GM23248 (cell line): ENCODE results near the gene SLC24A4. TPM values are rescaled to one million over a fixed set of nuclear protein-coding genes. Genes with fewer than 3 reads are reported as not detected.

Experiments used
- DNase-seq: peaks from one replicate; pipeline ENCODE4 v3.0.0-alpha.2; 2015
- H2AFZ ChIP-seq: fragments of 200-600 bp; sonication (generic); 2 replicates; pipeline ENCODE4 v1.6.1; 2016; ENCODE audit warnings: antibody characterized with exemption
- H3F3A ChIP-seq: fragments of 200-600 bp; sonication (generic); 2 replicates; pipeline ENCODE4 v1.6.1; 2016; ENCODE audit warnings: mild to moderate bottlenecking, antibody characterized with exemption, mixed run types; ENCODE audit not compliant: insufficient read depth
- H3K27ac ChIP-seq: fragments of 200-600 bp; sonication (generic); 2 replicates; pipeline ENCODE4 v1.5.1; 2016; ENCODE audit warnings: mild to moderate bottlenecking
- H3K27me3 ChIP-seq: fragments of 200-600 bp; sonication (generic); replicated peaks from 2 replicates; pipeline ENCODE4 v1.6.1; 2016; ENCODE audit warnings: mild to moderate bottlenecking; ENCODE audit not compliant: insufficient read depth
- H3K36me3 ChIP-seq: fragments of 200-600 bp; sonication (generic); 2 replicates; pipeline ENCODE4 v1.6.1; 2016; ENCODE audit warnings: low read depth, mild to moderate bottlenecking
- H3K4me1 ChIP-seq: fragments of 200-600 bp; sonication (generic); 2 replicates; pipeline ENCODE4 v1.6.1; 2016; ENCODE audit warnings: mild to moderate bottlenecking; ENCODE audit not compliant: insufficient read depth
- H3K4me2 ChIP-seq: fragments of 200-600 bp; sonication (generic); one replicate; pipeline ENCODE4 v1.6.1; 2016; ENCODE audit warnings: mild to moderate bottlenecking; ENCODE audit not compliant: unreplicated experiment
- H3K4me3 ChIP-seq: fragments of 200-600 bp; sonication (generic); 2 replicates; pipeline ENCODE4 v1.5.1; 2016; ENCODE audit warnings: mild to moderate bottlenecking
- H3K79me2 ChIP-seq: fragments of 200-600 bp; sonication (generic); 2 replicates; pipeline ENCODE4 v1.6.1; 2016; ENCODE audit warnings: mild to moderate bottlenecking; ENCODE audit not compliant: insufficient read depth
- H3K9ac ChIP-seq: fragments of 200-600 bp; sonication (generic); 2 replicates; pipeline ENCODE4 v1.6.1; 2016; ENCODE audit warnings: mild to moderate bottlenecking
- H3K9me2 ChIP-seq: fragments of 200-600 bp; sonication (generic); 2 replicates; pipeline ENCODE4 v1.6.1; 2016; ENCODE audit warnings: mixed run types, mild to moderate bottlenecking, moderate library complexity; ENCODE audit not compliant: insufficient read depth
- H3K9me3 ChIP-seq: fragments of 200-600 bp; sonication (generic); one replicate; pipeline ENCODE4 v1.6.1; 2017; ENCODE audit warnings: low read depth
- H4K20me1 ChIP-seq: fragments of 200-600 bp; sonication (generic); 2 replicates; pipeline ENCODE4 v1.6.0; 2016; ENCODE audit not compliant: insufficient read depth
- EZH2 ChIP-seq: fragments of 200-600 bp; sonication (generic); IDR thresholded peaks from 2 replicates; pipeline ENCODE4 v1.6.1; 2018; ENCODE audit warnings: antibody characterized with exemption, mild to moderate bottlenecking; ENCODE audit not compliant: insufficient read depth, poor library complexity, severe bottlenecking
- EZH2phosphoT487 ChIP-seq: fragments of 200-600 bp; sonication (generic); IDR thresholded peaks from 2 replicates; pipeline ENCODE4 v1.6.1; 2018; ENCODE audit warnings: antibody characterized with exemption, moderate library complexity, mild to moderate bottlenecking, low read depth; ENCODE audit not compliant: insufficient read depth
- WGBS, 2 experiments: methylation state at CpG; one replicate each; pipeline ENCODE4 v1.1.6; 2015 to 2017; ENCODE audit warnings: low lambda C conversion rate in 2 of 2, low coverage in 1 of 2; ENCODE audit errors: missing lambda C conversion rate in 2 of 2; 5-methylcytosine and 5-hydroxymethylcytosine counted together
- in situ Hi-C: fragments of 300-500 bp; cut with MboI; formaldehyde crosslinking; loops from 2 replicates; pipeline ENCODE4 v1.15.0; 2020
- polyA plus RNA-seq: library from polyadenylated mRNA; unstranded; fragments of >200 nt; fragmentation: Nextera tagmentation; extraction: Ambion mirVana; gene quantifications from 2 replicates; pipeline ENCODE4 v1.2.1, GENCODE V29; 2016
- total RNA-seq: library from RNA; depleted of rRNA; stranded (reverse); fragments of >200 nt; shearing (Covaris generic); gene quantifications from 2 replicates; pipeline ENCODE4 v1.2.3, GENCODE V29; 2014

The SLC24A4 gene
- total and polyA plus RNA-seq, 2 experiments from 2014 or later: not detected

DNA sequence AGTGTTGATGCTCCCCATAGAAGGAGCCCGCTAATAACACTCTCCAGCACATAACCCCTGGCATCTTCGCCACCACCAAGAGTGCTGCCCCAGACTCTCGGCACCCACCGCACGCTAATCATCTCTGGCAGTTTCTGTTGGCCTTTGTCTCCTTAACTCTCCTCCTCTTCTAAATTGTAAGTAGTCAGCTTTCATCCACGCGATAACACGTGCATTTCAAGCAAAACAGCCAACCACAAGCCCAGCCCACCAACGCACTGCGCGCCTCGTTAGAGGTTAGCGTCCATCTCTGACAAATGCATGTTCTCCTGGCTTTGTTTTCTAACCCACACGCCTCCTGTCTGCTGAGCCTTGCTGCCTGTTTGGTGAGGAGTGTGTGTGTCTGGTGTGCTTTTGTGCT, 129.5 kb downstream of the SLC24A4 start:
- no peaks in the 10 kb centered on the region for H3K9me2 ChIP-seq

DNA sequence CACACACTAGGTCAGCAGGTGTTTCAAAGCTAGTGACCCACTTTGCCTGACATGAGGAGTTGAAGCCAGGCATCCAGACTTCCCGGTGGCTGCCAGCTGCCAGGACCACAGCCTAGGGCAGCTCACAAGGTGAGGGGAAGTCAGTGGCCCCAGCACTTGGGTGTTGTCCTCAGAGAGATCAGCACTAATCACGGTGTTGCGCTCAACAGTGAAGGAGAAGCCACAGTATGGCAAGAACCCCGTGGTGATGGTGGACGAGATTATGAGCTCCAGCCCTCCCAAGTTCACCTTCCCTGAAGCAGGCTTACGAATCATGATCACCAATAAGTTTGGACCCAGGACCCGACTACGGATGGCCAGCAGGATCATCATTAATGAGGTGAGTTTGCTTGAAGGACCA, 130.7 kb downstream of the SLC24A4 start:
- H3K4me3 ChIP-seq: no peak overlapping the region
- no peaks in the 10 kb centered on the region for H3F3A ChIP-seq
- no peak overlapping the region for H2AFZ ChIP-seq
- H3K4me1 ChIP-seq: no peaks in the 10 kb centered on the region
- H3K4me2 ChIP-seq: no peak overlapping the region
- in situ Hi-C loops: no loop called here
- no peaks in the 10 kb centered on the region for H3K9me3 ChIP-seq
- no peaks in the 10 kb centered on the region for H4K20me1 ChIP-seq
- TF ChIP-seq EZH2phosphoT487: no peak
- TF ChIP-seq EZH2: no peak
- H3K9me2 ChIP-seq: no peaks in the 10 kb centered on the region
- H3K79me2 ChIP-seq: no peaks in the 10 kb centered on the region
- DNase-seq: no peak
- no peaks in the 10 kb centered on the region for H3K27me3 ChIP-seq
- H3K9ac ChIP-seq: no peak overlapping the region
- no peak overlapping the region for H3K27ac ChIP-seq
- 82 to 87% methylated on average over 8 of the region's 8 CpGs for WGBS, 2 experiments
- no peaks in the 10 kb centered on the region for H3K36me3 ChIP-seq

More for the DNA sequence above, 129.5 kb downstream of the SLC24A4 start:
- no peaks in the 10 kb centered on the region for H3K9me3 ChIP-seq
- H3K4me3 ChIP-seq: no peak overlapping the region
- H3K4me1 ChIP-seq: no peaks in the 10 kb centered on the region
- TF ChIP-seq EZH2 (no peak), EZH2phosphoT487 (no peak)
- no peak overlapping the region for H3K27ac ChIP-seq
- H3K4me2 ChIP-seq: no peak overlapping the region
- H3K9ac ChIP-seq: no peak overlapping the region
- no peak for DNase-seq
- no peaks in the 10 kb centered on the region for H3F3A ChIP-seq
- H4K20me1 ChIP-seq: no peaks in the 10 kb centered on the region
- H2AFZ ChIP-seq: no peak overlapping the region
- in situ Hi-C loops: no loop called here
- H3K79me2 ChIP-seq: no peaks in the 10 kb centered on the region
- WGBS, 2 experiments: 87 to 89% methylated on average over 14 of the region's 14 CpGs
- no peaks in the 10 kb centered on the region for H3K27me3 ChIP-seq
- H3K36me3 ChIP-seq: no peaks in the 10 kb centered on the region

DNA sequence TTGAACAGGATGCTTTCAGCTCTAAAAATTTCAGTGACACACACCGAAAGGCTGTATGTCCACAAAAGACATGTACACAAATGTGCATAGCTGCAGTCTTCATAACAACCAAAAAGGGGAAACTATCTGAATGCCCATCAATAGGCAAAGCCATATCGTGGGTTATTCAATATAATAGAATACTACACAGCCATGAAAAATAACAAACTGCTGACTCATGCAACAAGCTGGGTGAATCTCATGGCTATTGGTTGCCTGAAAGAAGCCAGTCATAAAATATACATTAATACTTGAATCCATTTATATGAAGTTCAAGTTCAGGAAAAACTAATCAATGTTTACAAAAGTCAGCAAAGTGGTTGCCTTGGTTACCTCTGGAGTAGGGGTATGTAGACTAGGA, 132.3 kb downstream of the SLC24A4 start:
- WGBS, 2 experiments: 76 to 79% methylated on average over 2 of the region's 2 CpGs
- no peaks in the 10 kb centered on the region for H3K4me1 ChIP-seq
- in situ Hi-C loops: no loop called here
- no peaks in the 10 kb centered on the region for H3K27me3 ChIP-seq
- TF ChIP-seq EZH2phosphoT487 (no peak), EZH2 (no peak)
- H3K4me2 ChIP-seq: no peak overlapping the region
- H3K27ac ChIP-seq: no peak overlapping the region
- H4K20me1 ChIP-seq: no peaks in the 10 kb centered on the region
- H3K4me3 ChIP-seq: no peak overlapping the region
- no peaks in the 10 kb centered on the region for H3K36me3 ChIP-seq
- H3F3A ChIP-seq: no peaks in the 10 kb centered on the region
- H3K9me3 ChIP-seq: no peaks in the 10 kb centered on the region
- no peak overlapping the region for H3K9ac ChIP-seq
- no peak overlapping the region for H2AFZ ChIP-seq
- no peaks in the 10 kb centered on the region for H3K79me2 ChIP-seq
- no peak for DNase-seq
- no peaks in the 10 kb centered on the region for H3K9me2 ChIP-seq

GRCh38 chr14:92456215-92457015, 133.4 kb downstream of the SLC24A4 start:
- H3K4me2 ChIP-seq: no peak overlapping the region
- no peaks in the 10 kb centered on the region for H3K9me3 ChIP-seq
- no peak overlapping the region for H3K27ac ChIP-seq
- no peaks in the 10 kb centered on the region for H3F3A ChIP-seq
- H3K9ac ChIP-seq: no peak overlapping the region
- H3K36me3 ChIP-seq: no peaks in the 10 kb centered on the region
- H3K4me3 ChIP-seq: no peak overlapping the region
- DNase-seq: peak; percentile 90
- no peaks in the 10 kb centered on the region for H3K79me2 ChIP-seq
- H4K20me1 ChIP-seq: no peaks in the 10 kb centered on the region
- no peaks in the 10 kb centered on the region for H3K27me3 ChIP-seq
- 57 to 65% methylated on average over 22 to 23 of the region's 23 CpGs for WGBS, 2 experiments
- in situ Hi-C loops: no loop called here
- peaks cover 7% of the 10 kb centered on the region for H3K4me1 ChIP-seq
- no peaks in the 10 kb centered on the region for H3K9me2 ChIP-seq
- no peak overlapping the region for H2AFZ ChIP-seq
- TF ChIP-seq EZH2: no peak
- no peak for TF ChIP-seq EZH2phosphoT487
